Heart right ventricle (tissue), 16 donors: ENCODE results near the gene CDCA5. TPM values are rescaled to one million over a fixed set of nuclear protein-coding genes. Genes with fewer than 3 reads are reported as not detected.
A peak's percentile ranks its signal among the peaks of the same experiment; 100 is the strongest.

Experiments
- ATAC-seq, 8 donors: fragments of 200-7000 bp; cut with Tn5 transposase; one replicate each; pipeline ENCODE4 v1.9.1; 2020; ENCODE audit warnings: mild to moderate bottlenecking in 8 of 8, moderate library complexity in 8 of 8, moderate number of reproducible peaks in 1 of 8
- DNase-seq, 2 donors: peaks; one replicate each; pipeline ENCODE4 v3.0.0-alpha.2; 2020
- H3K27ac ChIP-seq, 10 donors: fragments of 200-600 bp; sonication (generic) in 2 of 10; one replicate each; pipeline versions ENCODE4 v1.5.0 to v1.8.0; 2020 to 2022; ENCODE audit warnings: mild to moderate bottlenecking in 3 of 10
- H3K27me3 ChIP-seq, 7 donors: fragments of 200-600 bp; one replicate each; pipeline ENCODE4 v1.8.0; 2021 to 2022; ENCODE audit warnings: mild to moderate bottlenecking in 2 of 7
- H3K36me3 ChIP-seq, 9 donors: fragments of 200-600 bp; sonication (generic) in 1 of 9; one replicate each; pipeline versions ENCODE4 v1.5.0 to v1.8.0; 2020 to 2022; ENCODE audit warnings: mild to moderate bottlenecking in 2 of 9
- H3K4me1 ChIP-seq, 9 donors: fragments of 200-600 bp; sonication (generic) in 1 of 9; one replicate each; pipeline versions ENCODE4 v1.5.0 to v1.8.0; 2020 to 2022; ENCODE audit warnings: mild to moderate bottlenecking in 4 of 9
- H3K4me3 ChIP-seq, 10 donors: fragments of 200-600 bp; sonication (generic) in 2 of 10; one replicate each; pipeline versions ENCODE4 v1.5.0 to v1.8.0; 2020 to 2022; ENCODE audit warnings: mild to moderate bottlenecking in 7 of 10, moderate library complexity in 2 of 10
- H3K9me3 ChIP-seq, 11 donors: fragments of 200-600 bp in 10 of 11; sonication (generic) in 2 of 11; one replicate each; pipeline versions ENCODE4 v1.5.0 to v1.8.0; 2013 to 2022; ENCODE audit warnings: mild to moderate bottlenecking in 2 of 11, control low read depth in 1 of 11, moderate library complexity in 1 of 11
- WGBS, 2 donors: extraction: QIAGEN DNeasy Blood & Tissue Kit; methylation state at CpG; one replicate each; pipeline ENCODE4 v1.1.7; 2013; ENCODE audit warnings: inconsistent platforms in 1 of 2; 5-methylcytosine and 5-hydroxymethylcytosine counted together
- intact Hi-C, 10 donors: fragments of 100-400 bp; cut with DNase I; formaldehyde crosslinking; loops; one replicate each; pipeline versions ENCODE4 v1.11.1 to v1.14.2; 2022
- polyA plus RNA-seq, 2 donors: library from polyadenylated mRNA; stranded (reverse); fragments of 200-250 nt; gene quantifications; one replicate each; pipeline ENCODE4 v1.2.3, GENCODE V29; 2013
- total RNA-seq, 10 donors: library from RNA; stranded (reverse); fragmentation: NEBNext Ultra II Directional in 3 of 10; extraction: Animal tissue kit (Norgen Biotek cat#: 25700) in 3 of 10; gene quantifications; one replicate each; pipeline versions ENCODE4 v1.2.1 to v1.2.4, GENCODE V29; 2021 to 2023
- TF ChIP-seq, protein P1 (sequence below), 9 donors: fragments of 200-600 bp; sonication (generic) in 2 of 9; IDR thresholded peaks; one replicate each; pipeline versions ENCODE4 v1.5.0 to v1.8.0; 2021 to 2022; ENCODE audit warnings: antibody characterized with exemption in 9 of 9, mild to moderate bottlenecking in 5 of 9, moderate library complexity in 1 of 9
- donor health status: Arrhythmogenic right ventricular cardiomyopathy.
- donor health status: ischemic (EF 13 %, LVEDD 7.1; RV severe dilation, severe dysfunction).
- donor health status: healthy with polysubstance abuse.
- donor health status: DM: no; HTN: yes; CAD: no.
- donor health status: DM: no; HTN: no; CAD: no.
- donor health status: ischemic (EF 25% LVEDD 6.9; RV normal size, moderate dysfunction).
- donor health status: ischemic (EF 25% LVEDD 5.7; RV mildly dilated, moderate dysfunction).
- donor health status: healthy.
- donor health status: DM: yes; HTN: yes; CAD: no.
- donor health status: Ischemic cardiomyopathy.
- donor health status: ischemic (EF 35%, LVEDD 5.7; RV mildly dilated, moderate dysfunction).
- donor health status: nonischemic (EF 11% LVEDD 7.7; RV severe dilation, severe dysfunction).
- donor health status: DM: yes; HTN: yes; CAD: no.
- donor health status: PGD.
- donor health status: ischemic (EF 29% LVEDD 5.4; RV normal size, mild dysfunction).
- donor health status: nonischemic (EF 23%, LVEDD 6.1; RV moderate dilation, normal function).

Gene CDCA5
- total and polyA plus RNA-seq, 12 donors: 0.45 to 5.3 (median 0.90) TPM

DNA sequence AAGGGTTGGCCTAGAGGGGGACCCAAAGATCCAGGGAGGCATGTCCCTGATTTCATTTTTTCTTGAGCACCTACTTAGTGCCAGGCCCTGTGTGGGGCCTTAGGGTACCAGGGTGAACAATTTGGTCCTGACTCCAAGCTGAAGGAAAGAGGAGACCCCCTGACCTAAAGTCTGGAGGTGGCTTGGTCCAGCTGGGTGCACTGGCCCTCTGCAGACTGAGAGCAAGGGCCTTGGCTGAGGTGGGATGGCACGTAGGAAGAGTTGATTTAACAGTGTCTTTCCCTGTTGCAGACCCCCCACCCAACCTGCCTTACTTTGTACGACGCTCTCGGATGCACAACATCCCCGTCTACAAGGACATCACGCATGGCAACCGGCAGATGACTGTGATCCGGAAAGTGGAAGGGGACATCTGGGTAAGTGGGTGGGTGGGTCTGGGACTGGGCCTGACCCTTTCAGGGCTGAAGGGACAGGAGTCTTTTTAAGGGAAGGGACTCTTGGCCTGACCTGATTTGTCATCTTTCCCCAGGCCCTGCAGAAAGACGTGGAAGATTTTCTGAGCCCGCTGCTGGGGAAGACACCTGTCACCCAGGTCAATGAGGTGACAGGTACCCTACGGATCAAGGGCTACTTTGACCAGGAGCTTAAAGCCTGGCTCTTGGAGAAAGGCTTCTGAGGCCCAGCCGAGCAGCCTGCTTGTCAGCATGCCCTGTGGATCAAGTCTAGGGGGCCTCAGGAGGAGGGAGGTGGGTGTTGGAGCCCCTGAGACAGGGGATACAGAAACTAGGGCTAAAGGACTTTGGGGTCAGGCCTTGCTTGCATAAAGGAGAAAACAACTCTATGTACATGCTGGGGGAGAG is 41.6 kb upstream of the CDCA5 start:
- intact Hi-C loops: no loop called here
- TF ChIP-seq, protein P1, sequence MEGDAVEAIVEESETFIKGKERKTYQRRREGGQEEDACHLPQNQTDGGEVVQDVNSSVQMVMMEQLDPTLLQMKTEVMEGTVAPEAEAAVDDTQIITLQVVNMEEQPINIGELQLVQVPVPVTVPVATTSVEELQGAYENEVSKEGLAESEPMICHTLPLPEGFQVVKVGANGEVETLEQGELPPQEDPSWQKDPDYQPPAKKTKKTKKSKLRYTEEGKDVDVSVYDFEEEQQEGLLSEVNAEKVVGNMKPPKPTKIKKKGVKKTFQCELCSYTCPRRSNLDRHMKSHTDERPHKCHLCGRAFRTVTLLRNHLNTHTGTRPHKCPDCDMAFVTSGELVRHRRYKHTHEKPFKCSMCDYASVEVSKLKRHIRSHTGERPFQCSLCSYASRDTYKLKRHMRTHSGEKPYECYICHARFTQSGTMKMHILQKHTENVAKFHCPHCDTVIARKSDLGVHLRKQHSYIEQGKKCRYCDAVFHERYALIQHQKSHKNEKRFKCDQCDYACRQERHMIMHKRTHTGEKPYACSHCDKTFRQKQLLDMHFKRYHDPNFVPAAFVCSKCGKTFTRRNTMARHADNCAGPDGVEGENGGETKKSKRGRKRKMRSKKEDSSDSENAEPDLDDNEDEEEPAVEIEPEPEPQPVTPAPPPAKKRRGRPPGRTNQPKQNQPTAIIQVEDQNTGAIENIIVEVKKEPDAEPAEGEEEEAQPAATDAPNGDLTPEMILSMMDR (IDR thresholded peaks at IDR 0.05): no peak

DNA sequence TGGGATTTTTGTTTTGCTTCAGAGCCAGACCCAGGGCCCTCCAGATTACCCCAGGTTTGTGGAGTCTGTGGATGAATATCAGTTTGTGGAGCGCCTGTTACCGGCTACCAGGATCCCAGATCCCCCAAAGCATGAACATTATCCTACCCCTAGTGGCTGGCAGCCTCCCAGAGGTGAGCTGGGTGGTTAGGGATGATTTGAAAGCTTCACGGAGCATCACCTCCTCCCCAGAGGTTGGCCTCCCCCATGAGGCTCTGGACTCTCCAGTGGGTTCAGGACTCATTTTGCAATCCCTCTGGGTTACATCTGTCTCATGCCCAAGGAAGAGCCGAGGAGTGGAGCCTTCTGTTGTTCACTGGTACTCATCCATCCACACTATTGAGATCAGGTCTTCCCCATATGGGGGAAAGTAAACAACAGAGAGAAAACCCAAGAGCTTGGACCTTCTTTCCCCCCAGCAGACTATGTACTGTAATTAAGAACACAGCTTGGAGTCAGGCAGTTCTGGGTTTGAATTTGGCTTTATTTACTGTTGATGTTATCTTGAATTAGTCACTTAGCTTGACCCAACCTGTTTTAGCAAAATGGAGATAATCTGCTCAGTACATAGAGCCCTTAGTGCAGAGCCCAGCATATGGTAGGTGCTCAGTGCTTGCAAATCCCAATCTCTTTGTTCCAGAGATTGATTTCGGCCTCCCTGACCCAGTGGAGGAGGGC is 40.8 kb upstream of the CDCA5 start:
- TF ChIP-seq, protein P1 (IDR thresholded peaks at IDR 0.05): no peak
- DNase-seq (no peak), ATAC-seq (no peak)
- Histone ChIP-seq H3K4me3 (no peak overlapping the region), H3K4me1 (peaks cover 3 to 34% (median 24%) of the 10 kb centered on the region in 9 donors), H3K36me3 (peaks cover 3 to 76% (median 61%) of the 10 kb centered on the region in 9 donors), H3K27me3 (no peaks in the 10 kb centered on the region), H3K9me3 (no peaks in the 10 kb centered on the region), H3K27ac (no peak overlapping the region)
- intact Hi-C loops: loop anchor here in 3 of 10 donors (5.0 kb wide), 3 partner anchors 42 to 112 kb away; partner anchors contain the start of genes CDCA5 (in 2 of the 3), ZFPL1 (in 2 of the 3), ARL2 (in 1 of the 3) and SNX15 (in 1 of the 3)
- 88 to 92% methylated on average over 5 of the region's 5 CpGs for WGBS, 2 donors

More for the DNA sequence above, 41.6 kb upstream of the CDCA5 start:
- no peaks in the 10 kb centered on the region for H3K27me3 ChIP-seq
- DNase-seq (no peak), ATAC-seq (no peak)
- H3K9me3 ChIP-seq: no peaks in the 10 kb centered on the region
- peaks cover 7 to 76% (median 61%) of the 10 kb centered on the region in 9 donors for H3K36me3 ChIP-seq
- no peak overlapping the region for H3K27ac ChIP-seq
- H3K4me1 ChIP-seq: peaks cover 3 to 28% (median 21%) of the 10 kb centered on the region in 9 donors
- 89 to 90% methylated on average over 12 of the region's 12 CpGs for WGBS, 2 donors
- no peak overlapping the region for H3K4me3 ChIP-seq

DNA sequence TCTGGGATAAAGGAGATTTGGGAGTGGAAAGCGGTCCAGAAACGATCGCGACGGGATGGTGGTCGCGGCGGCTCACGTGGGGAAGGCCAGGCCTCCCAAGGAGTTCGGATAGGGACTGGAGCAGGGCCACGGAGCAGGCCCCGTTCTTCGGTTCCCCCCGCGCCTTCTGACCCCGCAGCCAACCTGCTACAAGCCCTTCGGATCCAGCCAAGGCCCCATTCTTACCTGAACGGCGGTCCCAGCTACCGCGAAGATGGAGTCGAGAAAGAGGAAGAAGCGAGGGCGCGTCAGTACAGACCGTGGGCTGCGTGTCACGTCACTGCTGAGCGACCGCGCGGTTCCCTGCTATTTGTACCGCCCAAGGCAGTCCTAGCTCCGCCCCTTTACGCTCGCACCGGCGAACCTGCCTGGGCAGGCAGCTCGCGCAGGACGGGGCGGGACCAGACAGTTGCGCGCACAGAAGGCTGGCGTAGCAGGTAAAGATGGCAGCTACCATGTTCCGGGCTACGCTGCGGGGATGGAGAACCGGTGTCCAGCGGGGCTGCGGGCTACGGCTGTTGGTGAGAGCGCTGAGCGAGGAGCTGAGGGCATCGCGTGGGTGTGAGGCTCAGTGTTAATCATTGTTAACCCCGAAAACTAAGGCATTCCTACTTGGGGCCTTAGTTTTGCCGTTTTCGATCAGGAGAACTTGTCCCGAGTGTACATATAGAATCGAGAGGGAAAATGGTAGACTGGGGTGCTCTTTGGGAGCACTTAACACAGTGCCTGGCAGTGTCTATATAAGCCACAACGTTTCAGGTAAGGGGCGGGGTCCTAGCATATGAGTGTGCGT is 38.2 kb upstream of the CDCA5 start, which contains the start of the genes FAU and MRPL49:
Gene FAU, minus strand, starts transcription at position 270 of the 832 bp plus-strand sequence. CDS start 321 bp downstream, outside the sequence.
Gene MRPL49, plus strand, starts transcription at position 457 of the 832 bp plus-strand sequence. Its CDS starts 26 bp downstream, at position 483.
- WGBS, 2 donors: 1% methylated on average over 64 of the region's 64 CpGs
- DNase-seq: peak; percentile 97
- H3K4me3 ChIP-seq: peak within 1 kb of the TSS; percentile 65 to 100 (median 92)
- H3K4me1 ChIP-seq: peaks cover 3 to 50% (median 29%) of the 10 kb centered on the region in 9 donors
- peak within 1 kb of the TSS; percentile 59 to 98 (median 90) for H3K27ac ChIP-seq
- no peaks in the 10 kb centered on the region for H3K9me3 ChIP-seq
- H3K36me3 ChIP-seq: peaks cover 0 to 69% (median 42%) of the 10 kb centered on the region in 9 donors
- no peaks in the 10 kb centered on the region for H3K27me3 ChIP-seq
- intact Hi-C loops: loop anchor here in 5 of 10 donors (1.0 to 5.0 kb wide), 5 partner anchors 37 to 110 kb away; partner anchors contain the start of genes CDCA5 (in 4 of the 5), ZFPL1 (in 4 of the 5), ARL2 (in 1 of the 5) and SNX15 (in 1 of the 5)
- ATAC-seq: peak; percentile 90 to 94 (median 92)
- TF ChIP-seq, protein P1 (IDR thresholded peaks at IDR 0.05): no peak
